ENCODE measurements around the gene RBM28.

RBM28 gene

DNA sequence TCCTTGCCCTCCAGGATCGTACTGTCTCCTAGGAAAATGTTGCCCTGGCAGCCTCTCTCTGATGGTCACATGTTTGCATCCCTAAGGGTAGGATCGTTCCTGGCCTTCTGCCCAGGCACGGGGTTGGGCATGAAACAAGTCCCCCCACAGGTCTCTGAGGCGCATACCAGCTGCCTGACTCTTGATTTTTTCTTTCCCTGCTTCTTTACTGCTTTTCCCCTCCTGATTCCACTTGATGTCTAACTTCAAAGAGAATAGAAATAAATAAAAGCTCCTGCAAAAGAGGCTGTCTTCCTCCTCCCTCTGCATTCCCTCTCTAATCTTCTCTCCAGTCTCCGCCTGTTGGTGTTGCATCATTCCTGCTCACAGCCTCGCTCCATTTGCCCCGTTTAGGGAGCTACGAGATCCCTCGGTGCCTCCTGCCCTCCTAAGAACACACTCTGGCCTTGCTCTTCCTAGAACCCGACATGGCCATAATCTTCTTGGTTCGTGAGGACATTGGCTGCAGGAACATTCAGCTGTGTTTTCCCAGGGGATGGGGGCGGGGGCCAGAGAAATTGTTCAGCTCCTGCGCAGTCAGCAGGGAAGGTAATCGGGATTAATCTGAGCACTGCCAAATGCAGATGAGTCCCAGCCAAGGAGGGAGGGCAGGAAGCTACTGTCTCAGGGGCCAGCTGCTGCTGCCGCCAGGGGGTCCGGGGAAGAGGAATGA, 76.7 kb downstream of the RBM28 start (continued):
- TF ChIP-seq FEZF1 (tag by site-specific recombination; IDR thresholded peaks at IDR 0.05) (peak; percentile 30; the same call in 1 of the 2 replicates), ZNF140 (tag by site-specific recombination; IDR thresholded peaks at IDR 0.05) (no peak), ZNF768 (tag by site-specific recombination; IDR thresholded peaks at IDR 0.05) (no peak), ZNF311 (tag by site-specific recombination; IDR thresholded peaks at IDR 0.05; ENCODE audit: borderline replicate concordance) (no peak), ZNF624 (tag by site-specific recombination; IDR thresholded peaks at IDR 0.05) (no peak), OSR2 (tag by site-specific recombination; IDR thresholded peaks at IDR 0.05) (peak; percentile 31; the same call in 1 of the 2 replicates), ZNF404 (tag by site-specific recombination; IDR thresholded peaks at IDR 0.05) (no peak), KLF8 (tag by site-specific recombination; IDR thresholded peaks at IDR 0.05) (no peak), REST (tag by site-specific recombination; IDR thresholded peaks at IDR 0.05) (no peak), ZFP37 (tag by site-specific recombination; IDR thresholded peaks at IDR 0.05) (no peak), ZFP69B (tag by site-specific recombination; IDR thresholded peaks at IDR 0.05) (peak; percentile 55; the same call in 1 of the 2 replicates), ZSCAN4 (tag by site-specific recombination; IDR thresholded peaks at IDR 0.05) (no peak), ZIC2 (tag by site-specific recombination; IDR thresholded peaks at IDR 0.05) (0 out of 2 replicates have a peak, but pooled peaks have one; percentile 4), ZNF10 (tag by site-specific recombination; IDR thresholded peaks at IDR 0.05) (no peak), GLIS1 (tag by site-specific recombination; IDR thresholded peaks at IDR 0.05) (peak; percentile 39; the same call in 1 of the 2 replicates), ZNF600 (tag by site-specific recombination; IDR thresholded peaks at IDR 0.05) (no peak; the same call in 1 of the 2 replicates), PRDM10 (tag by site-specific recombination; IDR thresholded peaks at IDR 0.05) (peak; percentile 78), ZBTB48 (tag by site-specific recombination; IDR thresholded peaks at IDR 0.05) (peak; percentile 82), ZBTB8A (tag by site-specific recombination; IDR thresholded peaks at IDR 0.05) (peak; percentile 32; the same call in 1 of the 2 replicates), MYNN (tag by site-specific recombination; IDR thresholded peaks at IDR 0.05; ENCODE audit: borderline replicate concordance) (peak; percentile 78), ZFHX2 (tag by site-specific recombination; conservative IDR thresholded peaks at IDR 0.05) (no peak), ATF2 (tag by site-specific recombination; IDR thresholded peaks at IDR 0.05; ENCODE audit: low read depth) (0 out of 2 replicates have a peak, but pooled peaks have one; percentile 9), ZNF544 (tag by site-specific recombination; IDR thresholded peaks at IDR 0.05) (no peak), ZNF2 (tag by site-specific recombination; IDR thresholded peaks at IDR 0.05) (no peak)
- TF ChIP-seq, protein P1, sequence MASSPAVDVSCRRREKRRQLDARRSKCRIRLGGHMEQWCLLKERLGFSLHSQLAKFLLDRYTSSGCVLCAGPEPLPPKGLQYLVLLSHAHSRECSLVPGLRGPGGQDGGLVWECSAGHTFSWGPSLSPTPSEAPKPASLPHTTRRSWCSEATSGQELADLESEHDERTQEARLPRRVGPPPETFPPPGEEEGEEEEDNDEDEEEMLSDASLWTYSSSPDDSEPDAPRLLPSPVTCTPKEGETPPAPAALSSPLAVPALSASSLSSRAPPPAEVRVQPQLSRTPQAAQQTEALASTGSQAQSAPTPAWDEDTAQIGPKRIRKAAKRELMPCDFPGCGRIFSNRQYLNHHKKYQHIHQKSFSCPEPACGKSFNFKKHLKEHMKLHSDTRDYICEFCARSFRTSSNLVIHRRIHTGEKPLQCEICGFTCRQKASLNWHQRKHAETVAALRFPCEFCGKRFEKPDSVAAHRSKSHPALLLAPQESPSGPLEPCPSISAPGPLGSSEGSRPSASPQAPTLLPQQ (tag by site-specific recombination; IDR thresholded peaks at IDR 0.05), result peak; percentile 63; the same call in 1 of the 2 replicates
- TF ChIP-seq, protein P2, sequence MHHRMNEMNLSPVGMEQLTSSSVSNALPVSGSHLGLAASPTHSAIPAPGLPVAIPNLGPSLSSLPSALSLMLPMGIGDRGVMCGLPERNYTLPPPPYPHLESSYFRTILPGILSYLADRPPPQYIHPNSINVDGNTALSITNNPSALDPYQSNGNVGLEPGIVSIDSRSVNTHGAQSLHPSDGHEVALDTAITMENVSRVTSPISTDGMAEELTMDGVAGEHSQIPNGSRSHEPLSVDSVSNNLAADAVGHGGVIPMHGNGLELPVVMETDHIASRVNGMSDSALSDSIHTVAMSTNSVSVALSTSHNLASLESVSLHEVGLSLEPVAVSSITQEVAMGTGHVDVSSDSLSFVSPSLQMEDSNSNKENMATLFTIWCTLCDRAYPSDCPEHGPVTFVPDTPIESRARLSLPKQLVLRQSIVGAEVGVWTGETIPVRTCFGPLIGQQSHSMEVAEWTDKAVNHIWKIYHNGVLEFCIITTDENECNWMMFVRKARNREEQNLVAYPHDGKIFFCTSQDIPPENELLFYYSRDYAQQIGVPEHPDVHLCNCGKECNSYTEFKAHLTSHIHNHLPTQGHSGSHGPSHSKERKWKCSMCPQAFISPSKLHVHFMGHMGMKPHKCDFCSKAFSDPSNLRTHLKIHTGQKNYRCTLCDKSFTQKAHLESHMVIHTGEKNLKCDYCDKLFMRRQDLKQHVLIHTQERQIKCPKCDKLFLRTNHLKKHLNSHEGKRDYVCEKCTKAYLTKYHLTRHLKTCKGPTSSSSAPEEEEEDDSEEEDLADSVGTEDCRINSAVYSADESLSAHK (tag by site-specific recombination; IDR thresholded peaks at IDR 0.05), result no peak

All from HEK293 (cell line).